Tibial nerve (tissue), 4 donors: ENCODE measurements around the gene BORCS6.

Experiments
- EP300 ChIP-seq, 2 donors: sonication (generic); formaldehyde crosslinking; IDR thresholded peaks; one replicate each; pipeline ENCODE4 v1.6.1; 2017; ENCODE audit warnings: antibody characterized with exemption in 2 of 2, mild to moderate bottlenecking in 1 of 2
- POLR2A ChIP-seq, 2 donors: fragments of 450-650 bp; IDR thresholded peaks; one replicate each; pipeline ENCODE4 v1.6.1; 2017; ENCODE audit warnings: antibody characterized with exemption in 2 of 2, mild to moderate bottlenecking in 2 of 2, moderate library complexity in 2 of 2
- TF ChIP-seq, protein P1 (sequence below), 5 experiments: fragments of 200-600 bp in 3 of 5; fragments of 450-650 bp in 2 of 5; sonication (generic) in 3 of 5; IDR thresholded peaks; one replicate each; pipeline ENCODE4 v1.5.1; 2016 to 2019; ENCODE audit warnings: antibody characterized with exemption in 5 of 5, mild to moderate bottlenecking in 3 of 5, moderate library complexity in 2 of 5

DNA sequence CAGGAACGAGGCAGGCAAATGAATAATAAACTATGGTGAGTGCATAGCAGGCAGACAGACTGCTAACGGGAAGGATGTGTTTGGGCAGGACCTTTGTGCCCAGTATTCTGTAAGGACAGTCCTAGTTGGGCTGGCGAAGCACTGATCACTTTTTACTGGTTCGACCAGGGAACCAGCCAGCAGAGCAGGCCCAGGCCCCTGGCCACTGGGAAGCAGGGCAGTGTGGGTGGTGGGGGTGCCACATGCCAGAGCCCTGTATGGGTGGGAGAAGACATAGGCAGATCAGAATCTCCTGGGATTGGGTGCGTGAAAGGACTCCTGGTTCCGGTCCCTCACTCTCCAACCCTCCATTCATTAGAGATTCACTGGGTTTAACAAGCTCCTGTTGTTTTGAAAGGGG, 23.2 kb downstream of the BORCS6 start:
- TF ChIP-seq, protein P1, sequence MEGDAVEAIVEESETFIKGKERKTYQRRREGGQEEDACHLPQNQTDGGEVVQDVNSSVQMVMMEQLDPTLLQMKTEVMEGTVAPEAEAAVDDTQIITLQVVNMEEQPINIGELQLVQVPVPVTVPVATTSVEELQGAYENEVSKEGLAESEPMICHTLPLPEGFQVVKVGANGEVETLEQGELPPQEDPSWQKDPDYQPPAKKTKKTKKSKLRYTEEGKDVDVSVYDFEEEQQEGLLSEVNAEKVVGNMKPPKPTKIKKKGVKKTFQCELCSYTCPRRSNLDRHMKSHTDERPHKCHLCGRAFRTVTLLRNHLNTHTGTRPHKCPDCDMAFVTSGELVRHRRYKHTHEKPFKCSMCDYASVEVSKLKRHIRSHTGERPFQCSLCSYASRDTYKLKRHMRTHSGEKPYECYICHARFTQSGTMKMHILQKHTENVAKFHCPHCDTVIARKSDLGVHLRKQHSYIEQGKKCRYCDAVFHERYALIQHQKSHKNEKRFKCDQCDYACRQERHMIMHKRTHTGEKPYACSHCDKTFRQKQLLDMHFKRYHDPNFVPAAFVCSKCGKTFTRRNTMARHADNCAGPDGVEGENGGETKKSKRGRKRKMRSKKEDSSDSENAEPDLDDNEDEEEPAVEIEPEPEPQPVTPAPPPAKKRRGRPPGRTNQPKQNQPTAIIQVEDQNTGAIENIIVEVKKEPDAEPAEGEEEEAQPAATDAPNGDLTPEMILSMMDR (IDR thresholded peaks at IDR 0.05), result no peak
- no peak for TF ChIP-seq POLR2A (IDR thresholded peaks at IDR 0.05)
- no peak for TF ChIP-seq EP300 (IDR thresholded peaks at IDR 0.05)
